SK-N-SH (cell line): ENCODE measurements around the gene NDUFS8. TPM values are rescaled to one million over a fixed set of nuclear protein-coding genes. Genes with fewer than 3 reads are reported as not detected.
A peak's percentile ranks its signal among the peaks of the same experiment; 100 is the strongest.

Experiments used
- CTCF ChIA-PET: fragments of 300-600, 350-600 bp; formaldehyde crosslinking; extraction: SDS; loops from one replicate; lab custom pipeline; 2021; lab: Yijun Ruan, JAX
- POLR2A ChIA-PET: fragments of 350-600 bp; sonication (Branson Sonifier 250); formaldehyde crosslinking; extraction: SDS; loops from one replicate; lab custom pipeline; 2020; ENCODE audit warnings: antibody characterized with exemption, inconsistent platforms; lab: Yijun Ruan, JAX
- DNase-seq: peaks from one replicate; pipeline ENCODE4 v3.0.0; 2012
- H2AFZ ChIP-seq: fragments of 200-600 bp; sonication (generic); 2 replicates; pipeline ENCODE4 v1.8.1; 2016; ENCODE audit warnings: antibody characterized with exemption, mild to moderate bottlenecking, low read depth
- H3F3A ChIP-seq: fragments of 200-600 bp; sonication (generic); replicated peaks from 2 replicates; pipeline ENCODE3; 2016; ENCODE audit warnings: antibody characterized with exemption, mild to moderate bottlenecking; ENCODE audit not compliant: insufficient read depth
- H3K27ac ChIP-seq, 2 experiments: fragments of 200-500 bp in 1 of 2; fragments of 200-600 bp in 1 of 2; sonication (Bioruptor generic) in 1 of 2; sonication (generic), shearing (Covaris generic) in 1 of 2; 2 replicates each; pipeline versions ENCODE4 v1.5.1 to v1.6.1; 2014 to 2016; ENCODE audit warnings: low read depth in 2 of 2, inconsistent platforms in 1 of 2, low read length in 1 of 2, mild to moderate bottlenecking in 1 of 2, mixed read lengths in 1 of 2
- H3K27me3 ChIP-seq: fragments of 200-600 bp; sonication (generic), shearing (Covaris generic); 2 replicates; pipeline ENCODE4 v1.6.1; 2016; ENCODE audit warnings: mixed run types; ENCODE audit not compliant: insufficient read depth
- H3K36me3 ChIP-seq, 2 experiments: fragments of 200-500 bp in 1 of 2; fragments of 200-600 bp in 1 of 2; sonication (Bioruptor generic) in 1 of 2; sonication (generic) in 1 of 2; replicated peaks in 1 of 2; 2 replicates each; pipeline versions ENCODE3 to v1.5.1; 2014 to 2016; ENCODE audit warnings: low read length in 1 of 2, mild to moderate bottlenecking in 1 of 2; ENCODE audit not compliant: insufficient read depth in 2 of 2, control insufficient read depth in 1 of 2
- H3K4me1 ChIP-seq, 2 experiments: fragments of 200-500 bp in 1 of 2; fragments of 200-600 bp in 1 of 2; sonication (Bioruptor generic) in 1 of 2; sonication (generic), shearing (Covaris generic) in 1 of 2; 2 replicates each; pipeline versions ENCODE4 v1.5.1 to v1.6.1; 2014 to 2016; ENCODE audit warnings: low read depth in 1 of 2, low read length in 1 of 2, mixed run types in 1 of 2; ENCODE audit not compliant: insufficient read depth in 2 of 2, control insufficient read depth in 1 of 2
- H3K4me2 ChIP-seq: fragments of 200-600 bp; sonication (generic), shearing (Covaris generic); 2 replicates; pipeline ENCODE4 v1.6.1; 2017; ENCODE audit warnings: mixed run types
- H3K4me3 ChIP-seq, 2 experiments: fragments of 200-500 bp in 1 of 2; fragments of 200-600 bp in 1 of 2; sonication (Bioruptor generic) in 1 of 2; sonication (generic), shearing (Covaris generic) in 1 of 2; 2 replicates each; pipeline versions ENCODE4 v1.5.1 to v1.8.1; 2014 to 2016; ENCODE audit warnings: low read depth in 2 of 2, inconsistent platforms in 1 of 2, low read length in 1 of 2, mild to moderate bottlenecking in 1 of 2, mixed read lengths in 1 of 2, moderate library complexity in 1 of 2
- H3K79me2 ChIP-seq: fragments of 200-600 bp; sonication (generic); 2 replicates; pipeline ENCODE4 v1.8.1; 2017; ENCODE audit warnings: mild to moderate bottlenecking; ENCODE audit not compliant: insufficient read depth
- H3K9ac ChIP-seq: fragments of 200-600 bp; sonication (generic); 2 replicates; pipeline ENCODE4 v1.6.1; 2017; ENCODE audit warnings: mixed run types
- H3K9me2 ChIP-seq: fragments of 200-600 bp; sonication (generic); 2 replicates; pipeline ENCODE4 v1.6.1; 2017; ENCODE audit warnings: mixed run types
- H3K9me3 ChIP-seq: fragments of 200-600 bp; sonication (generic); 2 replicates; pipeline ENCODE4 v1.6.1; 2017; ENCODE audit warnings: mixed run types, mild to moderate bottlenecking, moderate library complexity
- H4K20me1 ChIP-seq: fragments of 200-600 bp; sonication (generic); 2 replicates; pipeline ENCODE4 v1.6.1; 2017; ENCODE audit warnings: mild to moderate bottlenecking, mixed run types; ENCODE audit not compliant: insufficient read depth
- CHD2 ChIP-seq: fragments of 150-350 bp; IDR thresholded peaks from 2 replicates; pipeline ENCODE4 v1.6.1; 2018; ENCODE audit warnings: low read length; ENCODE audit not compliant: partially characterized antibody
- ELF1 ChIP-seq: IDR thresholded peaks from 2 replicates; pipeline ENCODE4 v1.4.0; 2012
- EP300 ChIP-seq, 2 experiments: IDR thresholded peaks; 2 replicates each; pipeline versions ENCODE4 v1.4.0 to v1.6.1; 2012; ENCODE audit warnings: borderline replicate concordance in 1 of 2, low read depth in 1 of 2, low read length in 1 of 2
- EZH2phosphoT487 ChIP-seq: fragments of 200-600 bp; sonication (generic); IDR thresholded peaks from 2 replicates; pipeline ENCODE4 v1.6.1; 2017; ENCODE audit warnings: low read depth, mixed run types, mild to moderate bottlenecking, antibody characterized with exemption, moderate library complexity, borderline replicate concordance
- FOSL2 ChIP-seq: IDR thresholded peaks from 2 replicates; pipeline ENCODE4 v1.4.0; 2012; ENCODE audit warnings: low read depth, mild to moderate bottlenecking, moderate library complexity, borderline replicate concordance
- FOXJ3 ChIP-seq: sonication (generic); formaldehyde crosslinking; IDR thresholded peaks from 2 replicates; pipeline ENCODE4 v1.5.1; 2020; ENCODE audit warnings: mild to moderate bottlenecking, missing genetic modification reagents
- FOXM1 ChIP-seq: IDR thresholded peaks from 2 replicates; pipeline ENCODE4 v1.4.0; 2012; ENCODE audit warnings: low read depth, mild to moderate bottlenecking
- GABPA ChIP-seq: IDR thresholded peaks from 2 replicates; pipeline ENCODE4 v1.4.0; 2012; ENCODE audit warnings: low read depth, mild to moderate bottlenecking
- GATA2 ChIP-seq: sonication (generic); formaldehyde crosslinking; IDR thresholded peaks from 2 replicates; pipeline ENCODE4 v1.5.0; 2020; ENCODE audit warnings: mild to moderate bottlenecking, missing genetic modification reagents
- JUND ChIP-seq: IDR thresholded peaks from 2 replicates; pipeline ENCODE4 v1.4.0; 2012
- MXI1 ChIP-seq: IDR thresholded peaks from 2 replicates; pipeline ENCODE4 v1.6.1; 2012; ENCODE audit warnings: mild to moderate bottlenecking, low read depth, low read length, improper control_type of control experiment
- NFIC ChIP-seq: IDR thresholded peaks from 2 replicates; pipeline ENCODE4 v1.4.0; 2012; ENCODE audit warnings: borderline replicate concordance
- NRF1 ChIP-seq: IDR thresholded peaks from 2 replicates; pipeline ENCODE4 v1.6.1; 2012; ENCODE audit warnings: low read depth, mild to moderate bottlenecking, low read length
- POLR2AphosphoS5 ChIP-seq: IDR thresholded peaks from 2 replicates; pipeline ENCODE4 v1.6.1; 2012; ENCODE audit warnings: low read depth, low read length
- RAD21 ChIP-seq: IDR thresholded peaks from 2 replicates; pipeline ENCODE4 v1.6.1; 2012; ENCODE audit warnings: mild to moderate bottlenecking, low read length
- RCOR1 ChIP-seq: fragments of 150-350 bp; IDR thresholded peaks from 2 replicates; pipeline ENCODE4 v1.6.1; 2017; ENCODE audit warnings: antibody characterized with exemption, low read length
- RFX5 ChIP-seq: IDR thresholded peaks from 2 replicates; pipeline ENCODE4 v1.6.1; 2012; ENCODE audit warnings: mild to moderate bottlenecking, improper control_type of control experiment, low read length
- RXRA ChIP-seq: IDR thresholded peaks from 2 replicates; pipeline ENCODE4 v1.4.0; 2012; ENCODE audit warnings: low read depth, mild to moderate bottlenecking, borderline replicate concordance
- SIN3A ChIP-seq: IDR thresholded peaks from 2 replicates; pipeline ENCODE4 v1.6.1; 2012; ENCODE audit warnings: low read depth, mild to moderate bottlenecking, low read length, moderate library complexity, borderline replicate concordance
- TAF1 ChIP-seq: IDR thresholded peaks from 2 replicates; pipeline ENCODE4 v1.6.1; 2012; ENCODE audit warnings: low read depth, mild to moderate bottlenecking, low read length, moderate library complexity, borderline replicate concordance
- TEAD4 ChIP-seq: IDR thresholded peaks from 2 replicates; pipeline ENCODE4 v1.4.0; 2012; ENCODE audit warnings: mild to moderate bottlenecking, borderline replicate concordance; ENCODE audit not compliant: insufficient read depth
- YY1 ChIP-seq: IDR thresholded peaks from 2 replicates; pipeline ENCODE4 v1.4.0; 2012; ENCODE audit warnings: low read depth, mild to moderate bottlenecking
- ZBTB33 ChIP-seq: IDR thresholded peaks from 2 replicates; pipeline ENCODE4 v1.4.0; 2012; ENCODE audit warnings: low read depth, borderline replicate concordance
- WGBS: methylation state at CpG from one replicate; pipeline ENCODE4 v1.1.6; 2017; ENCODE audit warnings: low lambda C conversion rate; 5-methylcytosine and 5-hydroxymethylcytosine counted together
- polyA plus RNA-seq, 3 experiments: library from polyadenylated mRNA; depleted of rRNA; stranded (reverse); fragments of >200 nt; gene quantifications; 2 replicates each; pipeline ENCODE4 v1.2.3, GENCODE V29; 2012
- TF ChIP-seq, protein P1 (sequence below): IDR thresholded peaks from 2 replicates; pipeline ENCODE4; 2012
- TF ChIP-seq, protein P2 (sequence below): IDR thresholded peaks from 2 replicates; pipeline ENCODE4 v1.4.0; 2012; ENCODE audit warnings: low read depth, borderline replicate concordance
- TF ChIP-seq, protein P3 (sequence below): fragments of 150-350 bp; IDR thresholded peaks from 2 replicates; pipeline ENCODE4 v1.6.1; 2017; ENCODE audit warnings: antibody characterized with exemption, low read length, low read depth, borderline replicate concordance
- TF ChIP-seq, protein P4 (sequence below): fragments of 150-350 bp; IDR thresholded peaks from 2 replicates; pipeline ENCODE4 v1.6.1; 2016; ENCODE audit warnings: mild to moderate bottlenecking, low read depth, low read length
- TF ChIP-seq, protein P5 (sequence below): IDR thresholded peaks from 2 replicates; pipeline ENCODE4 v1.4.0; 2012; ENCODE audit warnings: low read depth

The NDUFS8 gene
- polyA plus RNA-seq, 1 of the 3 experiments (the other 2 are of a cell fraction): 123 TPM

DNA sequence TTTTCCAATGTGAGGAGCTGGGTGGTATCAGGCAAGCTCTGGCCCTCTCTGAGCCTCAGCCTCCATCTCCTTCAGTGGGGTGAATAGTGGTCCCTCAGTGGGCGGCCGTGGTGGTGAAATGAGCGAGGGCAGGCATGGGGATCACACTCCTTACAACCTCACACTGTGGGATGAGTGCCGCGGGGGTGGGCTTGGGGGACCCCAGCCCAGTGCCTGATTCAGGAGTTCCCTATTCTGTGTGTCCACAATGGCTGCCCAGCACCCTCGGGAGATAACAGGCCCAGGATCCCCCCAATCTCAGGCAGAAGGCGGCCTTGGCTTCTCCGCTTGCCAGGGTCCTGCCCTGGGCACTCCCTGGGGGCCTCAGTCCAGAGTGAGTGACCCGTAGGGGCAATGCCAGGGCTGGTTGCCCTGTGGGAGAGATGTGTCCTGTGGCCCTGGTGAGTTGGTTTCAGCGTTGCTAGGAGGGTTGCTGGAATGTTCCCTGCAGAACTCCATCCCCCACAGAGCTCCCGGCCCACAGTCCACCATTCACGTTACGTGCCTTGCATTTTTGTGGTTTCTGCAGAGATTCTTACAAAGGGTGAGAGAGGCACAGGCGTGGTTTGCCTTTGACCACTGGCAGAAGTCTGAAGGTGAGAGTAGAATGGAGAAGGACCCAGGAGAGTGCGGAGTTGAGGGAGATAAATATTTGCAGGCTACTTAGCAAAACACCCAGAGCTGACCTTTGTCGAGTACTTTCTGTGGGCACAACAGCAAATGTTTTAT is 17.5 kb upstream of the NDUFS8 start:
- peak overlapping the region; percentile 64 for H3K4me2 ChIP-seq
- H3K4me3 ChIP-seq: no peak overlapping the region
- H4K20me1 ChIP-seq: no peaks in the 10 kb centered on the region
- WGBS: 34% methylated on average over 11 of the region's 16 CpGs
- H3K9ac ChIP-seq: peak overlapping the region; percentile 76
- H3K79me2 ChIP-seq: peaks cover 18% of the 10 kb centered on the region
- peaks cover 39 to 44% of the 10 kb centered on the region in 2 experiments; a peak in 3 of 4 replicates for H3K4me1 ChIP-seq
- H3F3A ChIP-seq: peaks cover 18% of the 10 kb centered on the region
- H3K27ac ChIP-seq: peak overlapping the region; percentile 80 to 96
- ChIA-PET POLR2A (no interaction called here), CTCF (interaction anchor here (1.4 kb wide), 2 partner anchors 19 to 197 kb away, joined by 3 to 4 read pairs; no protein-coding TSS in a partner anchor)
- no peaks in the 10 kb centered on the region for H3K27me3 ChIP-seq
- no peaks in the 10 kb centered on the region for H3K36me3 ChIP-seq
- no peaks in the 10 kb centered on the region for H3K9me2 ChIP-seq
- H2AFZ ChIP-seq: no peak overlapping the region
- no peaks in the 10 kb centered on the region for H3K9me3 ChIP-seq
- no peak for DNase-seq
- TF ChIP-seq, protein P1, sequence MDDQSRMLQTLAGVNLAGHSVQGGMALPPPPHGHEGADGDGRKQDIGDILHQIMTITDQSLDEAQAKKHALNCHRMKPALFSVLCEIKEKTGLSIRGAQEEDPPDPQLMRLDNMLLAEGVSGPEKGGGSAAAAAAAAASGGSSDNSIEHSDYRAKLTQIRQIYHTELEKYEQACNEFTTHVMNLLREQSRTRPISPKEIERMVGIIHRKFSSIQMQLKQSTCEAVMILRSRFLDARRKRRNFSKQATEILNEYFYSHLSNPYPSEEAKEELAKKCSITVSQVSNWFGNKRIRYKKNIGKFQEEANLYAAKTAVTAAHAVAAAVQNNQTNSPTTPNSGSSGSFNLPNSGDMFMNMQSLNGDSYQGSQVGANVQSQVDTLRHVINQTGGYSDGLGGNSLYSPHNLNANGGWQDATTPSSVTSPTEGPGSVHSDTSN: peak; percentile 42; the same call in 1 of the 2 replicates
- TF ChIP-seq SIN3A (peak; percentile 40; the same call in 1 of the 2 replicates), JUND (no peak), NFIC (peak; percentile 72), TAF1 (peak; percentile 48; the same call in 1 of the 2 replicates), EP300 (IDR thresholded peaks at IDR 0.05; ENCODE audit: borderline replicate concordance in 1 of 2, low read depth in 1 of 2, low read length in 1 of 2) (peak in 1 of 2 experiments; percentile 76; a peak in 1 of 4 replicates), GABPA (no peak), TEAD4 (peak; percentile 98), RCOR1 (no peak), FOXM1 (no peak), NRF1 (no peak), MXI1 (no peak), YY1 (peak; percentile 72; the same call in 1 of the 2 replicates), ZBTB33 (no peak), GATA2 (CRISPR knock-in tag) (no peak), FOSL2 (peak; percentile 33; the same call in 1 of the 2 replicates), EZH2phosphoT487 (no peak), RXRA (peak; percentile 90; the same call in 1 of the 2 replicates), CHD2 (peak; percentile 19), ELF1 (no peak), RFX5 (no peak), FOXJ3 (no peak), POLR2AphosphoS5 (peak; percentile 63), RAD21 (no peak)
- TF ChIP-seq, protein P2, sequence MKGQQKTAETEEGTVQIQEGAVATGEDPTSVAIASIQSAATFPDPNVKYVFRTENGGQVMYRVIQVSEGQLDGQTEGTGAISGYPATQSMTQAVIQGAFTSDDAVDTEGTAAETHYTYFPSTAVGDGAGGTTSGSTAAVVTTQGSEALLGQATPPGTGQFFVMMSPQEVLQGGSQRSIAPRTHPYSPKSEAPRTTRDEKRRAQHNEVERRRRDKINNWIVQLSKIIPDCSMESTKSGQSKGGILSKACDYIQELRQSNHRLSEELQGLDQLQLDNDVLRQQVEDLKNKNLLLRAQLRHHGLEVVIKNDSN: no peak
- TF ChIP-seq, protein P3, sequence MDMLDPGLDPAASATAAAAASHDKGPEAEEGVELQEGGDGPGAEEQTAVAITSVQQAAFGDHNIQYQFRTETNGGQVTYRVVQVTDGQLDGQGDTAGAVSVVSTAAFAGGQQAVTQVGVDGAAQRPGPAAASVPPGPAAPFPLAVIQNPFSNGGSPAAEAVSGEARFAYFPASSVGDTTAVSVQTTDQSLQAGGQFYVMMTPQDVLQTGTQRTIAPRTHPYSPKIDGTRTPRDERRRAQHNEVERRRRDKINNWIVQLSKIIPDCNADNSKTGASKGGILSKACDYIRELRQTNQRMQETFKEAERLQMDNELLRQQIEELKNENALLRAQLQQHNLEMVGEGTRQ: no peak
- TF ChIP-seq, protein P4, sequence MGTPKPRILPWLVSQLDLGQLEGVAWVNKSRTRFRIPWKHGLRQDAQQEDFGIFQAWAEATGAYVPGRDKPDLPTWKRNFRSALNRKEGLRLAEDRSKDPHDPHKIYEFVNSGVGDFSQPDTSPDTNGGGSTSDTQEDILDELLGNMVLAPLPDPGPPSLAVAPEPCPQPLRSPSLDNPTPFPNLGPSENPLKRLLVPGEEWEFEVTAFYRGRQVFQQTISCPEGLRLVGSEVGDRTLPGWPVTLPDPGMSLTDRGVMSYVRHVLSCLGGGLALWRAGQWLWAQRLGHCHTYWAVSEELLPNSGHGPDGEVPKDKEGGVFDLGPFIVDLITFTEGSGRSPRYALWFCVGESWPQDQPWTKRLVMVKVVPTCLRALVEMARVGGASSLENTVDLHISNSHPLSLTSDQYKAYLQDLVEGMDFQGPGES: no peak
- TF ChIP-seq, protein P5, sequence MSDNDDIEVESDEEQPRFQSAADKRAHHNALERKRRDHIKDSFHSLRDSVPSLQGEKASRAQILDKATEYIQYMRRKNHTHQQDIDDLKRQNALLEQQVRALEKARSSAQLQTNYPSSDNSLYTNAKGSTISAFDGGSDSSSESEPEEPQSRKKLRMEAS: peak; percentile 84
